Measurements from ENCODE around the gene TOPBP1. TPM values are rescaled to one million over a fixed set of nuclear protein-coding genes. Genes with fewer than 3 reads are reported as not detected.

The TOPBP1 gene
- total RNA-seq, 1 donor from 2014 or later, result 23.9 TPM

DNA sequence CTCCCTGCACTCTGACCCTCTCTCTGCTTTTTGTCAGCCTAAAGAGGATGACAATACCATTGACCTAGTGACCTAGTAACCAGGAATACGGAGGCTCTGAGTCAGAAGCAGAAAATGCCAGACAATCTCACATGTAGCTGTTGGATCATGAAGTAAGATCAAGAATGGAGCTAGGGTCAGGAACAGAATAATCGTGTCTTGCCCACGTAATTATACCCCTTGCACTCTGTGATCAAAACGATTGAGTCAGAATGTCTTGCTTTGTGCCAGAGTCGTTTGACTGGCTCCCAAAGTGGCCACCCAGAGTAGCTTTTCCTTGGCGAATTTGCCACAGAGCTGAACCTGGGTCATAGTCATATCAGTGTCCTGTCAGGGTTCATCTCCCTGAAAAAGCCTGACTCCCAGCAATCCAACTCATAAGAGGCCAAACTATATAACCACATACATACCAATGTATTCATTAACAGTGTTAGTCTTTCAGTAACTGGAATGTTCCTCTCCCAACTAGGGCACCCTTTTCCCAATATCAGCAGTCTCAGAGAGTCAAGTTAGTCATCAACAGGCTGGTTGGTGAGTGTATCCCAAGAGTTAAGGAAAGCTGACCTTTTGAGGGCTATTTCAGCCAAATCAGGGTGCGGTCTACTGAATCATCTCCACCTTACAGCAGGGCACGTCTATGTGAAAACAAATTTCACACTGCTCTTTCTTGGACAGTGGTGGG, 93.3 kb downstream of the TOPBP1 start:
- Mint-ChIP-seq H3K36me3 (ENCODE audit: low read depth, unreplicated experiment) (no peaks in the 10 kb centered on the region), H3K27ac (ENCODE audit: unreplicated experiment) (peak overlapping the region; percentile 92), H3K4me1 (ENCODE audit: low read depth, unreplicated experiment) (peaks cover 49% of the 10 kb centered on the region), H3K9me3 (ENCODE audit: unreplicated experiment) (no peaks in the 10 kb centered on the region), H3K27me3 (ENCODE audit: low read depth, unreplicated experiment) (no peaks in the 10 kb centered on the region), H3K4me3 (ENCODE audit: unreplicated experiment) (peak overlapping the region; percentile 50)
- peak overlapping the region; percentile 0 for H3K4me3 ChIP-seq (ENCODE audit: insufficient read depth, low read depth, low read length)
- peak overlapping the region; percentile 44 for H3K9ac ChIP-seq (ENCODE audit: low read length)
- peak overlapping the region; percentile 87 for H3K27ac ChIP-seq (ENCODE audit: low read depth, low read length)
- no peaks in the 10 kb centered on the region for H4K20me1 ChIP-seq (ENCODE audit: insufficient read depth, low read length)
- H3K79me2 ChIP-seq (ENCODE audit: insufficient read depth, low read length), result no peaks in the 10 kb centered on the region
- DNase-seq (ENCODE audit: low read depth), result peak; percentile 96
- H3K4me2 ChIP-seq (ENCODE audit: low read length), result peak overlapping the region; percentile 76
- peak; percentile 75 for FAIRE-seq
- no peaks in the 10 kb centered on the region for H3K9me3 ChIP-seq (ENCODE audit: insufficient read depth, low read depth, low read length)
- H2AFZ ChIP-seq (ENCODE audit: low read depth, low read length), result no peak overlapping the region
- TF ChIP-seq EZH2 (IDR thresholded peaks at IDR 0.05; ENCODE audit: insufficient read depth, low read length), result no peak
- peaks cover 48% of the 10 kb centered on the region for H3K4me1 ChIP-seq (ENCODE audit: insufficient read depth, low read length)
- no peaks in the 10 kb centered on the region for H3K36me3 ChIP-seq (ENCODE audit: insufficient read depth, low read length)
- no peaks in the 10 kb centered on the region for H3K27me3 ChIP-seq (ENCODE audit: insufficient read depth, low read length)

DNA sequence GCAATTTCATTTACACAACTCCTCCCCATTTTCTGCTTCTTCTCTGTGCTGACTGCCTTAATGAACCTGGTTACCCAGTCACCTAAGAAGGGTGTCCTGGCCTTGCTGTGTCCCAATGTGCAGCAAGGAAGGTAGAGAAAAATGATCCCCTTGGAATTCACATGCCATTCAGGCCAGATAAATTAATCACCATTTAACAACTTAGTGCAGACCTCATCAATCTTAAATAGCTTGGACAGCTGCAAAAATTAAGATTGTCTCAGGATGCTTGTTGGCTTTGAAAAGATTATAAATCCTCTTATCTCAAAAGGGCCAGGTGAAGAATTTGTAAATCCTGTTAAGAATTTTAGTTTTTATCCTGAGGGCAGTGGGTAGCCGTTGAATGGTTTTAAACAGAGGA, 97.9 kb downstream of the TOPBP1 start:
- Mint-ChIP-seq H3K9me3 (ENCODE audit: unreplicated experiment) (no peaks in the 10 kb centered on the region), H3K27ac (ENCODE audit: unreplicated experiment) (peak overlapping the region; percentile 10), H3K36me3 (ENCODE audit: low read depth, unreplicated experiment) (no peaks in the 10 kb centered on the region), H3K4me1 (ENCODE audit: low read depth, unreplicated experiment) (peaks cover 23% of the 10 kb centered on the region), H3K4me3 (ENCODE audit: unreplicated experiment) (no peak overlapping the region), H3K27me3 (ENCODE audit: low read depth, unreplicated experiment) (no peaks in the 10 kb centered on the region)
- Histone ChIP-seq H3K4me2 (ENCODE audit: low read length) (peak overlapping the region; percentile 1), H3K9me3 (ENCODE audit: insufficient read depth, low read depth, low read length) (no peaks in the 10 kb centered on the region), H3K27me3 (ENCODE audit: insufficient read depth, low read length) (no peaks in the 10 kb centered on the region), H3K4me3 (ENCODE audit: insufficient read depth, low read depth, low read length) (no peak overlapping the region), H3K79me2 (ENCODE audit: insufficient read depth, low read length) (no peaks in the 10 kb centered on the region), H3K9ac (ENCODE audit: low read length) (no peak overlapping the region), H3K36me3 (ENCODE audit: insufficient read depth, low read length) (no peaks in the 10 kb centered on the region), H3K4me1 (ENCODE audit: insufficient read depth, low read length) (peaks cover 14% of the 10 kb centered on the region), H4K20me1 (ENCODE audit: insufficient read depth, low read length) (no peaks in the 10 kb centered on the region), H2AFZ (ENCODE audit: low read depth, low read length) (no peak overlapping the region), H3K27ac (ENCODE audit: low read depth, low read length) (no peak overlapping the region)
- TF ChIP-seq, protein P1, sequence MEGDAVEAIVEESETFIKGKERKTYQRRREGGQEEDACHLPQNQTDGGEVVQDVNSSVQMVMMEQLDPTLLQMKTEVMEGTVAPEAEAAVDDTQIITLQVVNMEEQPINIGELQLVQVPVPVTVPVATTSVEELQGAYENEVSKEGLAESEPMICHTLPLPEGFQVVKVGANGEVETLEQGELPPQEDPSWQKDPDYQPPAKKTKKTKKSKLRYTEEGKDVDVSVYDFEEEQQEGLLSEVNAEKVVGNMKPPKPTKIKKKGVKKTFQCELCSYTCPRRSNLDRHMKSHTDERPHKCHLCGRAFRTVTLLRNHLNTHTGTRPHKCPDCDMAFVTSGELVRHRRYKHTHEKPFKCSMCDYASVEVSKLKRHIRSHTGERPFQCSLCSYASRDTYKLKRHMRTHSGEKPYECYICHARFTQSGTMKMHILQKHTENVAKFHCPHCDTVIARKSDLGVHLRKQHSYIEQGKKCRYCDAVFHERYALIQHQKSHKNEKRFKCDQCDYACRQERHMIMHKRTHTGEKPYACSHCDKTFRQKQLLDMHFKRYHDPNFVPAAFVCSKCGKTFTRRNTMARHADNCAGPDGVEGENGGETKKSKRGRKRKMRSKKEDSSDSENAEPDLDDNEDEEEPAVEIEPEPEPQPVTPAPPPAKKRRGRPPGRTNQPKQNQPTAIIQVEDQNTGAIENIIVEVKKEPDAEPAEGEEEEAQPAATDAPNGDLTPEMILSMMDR (IDR thresholded peaks at IDR 0.05; ENCODE audit: insufficient read depth, low read depth, low read length), result no peak
- TF ChIP-seq EZH2 (IDR thresholded peaks at IDR 0.05; ENCODE audit: insufficient read depth, low read length), result no peak
- DNase-seq (ENCODE audit: low read depth) (no peak), FAIRE-seq (no peak)

DNA sequence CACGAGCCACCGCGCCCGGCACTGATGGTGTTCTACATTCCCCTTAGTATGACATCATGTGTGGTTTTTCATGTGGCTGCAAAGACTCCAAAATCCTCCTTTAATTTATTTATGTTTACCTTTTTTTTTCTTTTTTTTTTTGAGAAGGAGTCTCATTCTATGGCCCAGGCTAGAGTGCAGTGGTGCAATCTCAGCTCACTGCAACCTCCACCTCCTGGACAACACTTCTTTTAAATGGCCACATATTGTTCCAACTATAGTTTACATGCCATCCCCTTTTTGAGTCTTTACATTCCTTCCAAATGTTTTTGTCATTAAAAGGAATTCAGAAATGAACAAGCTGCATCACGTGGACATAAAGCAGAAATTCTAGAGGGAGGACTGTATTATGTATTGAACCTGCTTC, 98.6 kb downstream of the TOPBP1 start:
- DNase-seq (ENCODE audit: low read depth) (peak; percentile 38), FAIRE-seq (no peak)
- no peaks in the 10 kb centered on the region for H3K27me3 Mint-ChIP-seq (ENCODE audit: low read depth, unreplicated experiment)
- no peak for TF ChIP-seq EZH2 (IDR thresholded peaks at IDR 0.05; ENCODE audit: insufficient read depth, low read length)
- TF ChIP-seq, protein P1 (IDR thresholded peaks at IDR 0.05; ENCODE audit: insufficient read depth, low read depth, low read length), result no peak
- Histone ChIP-seq H3K4me2 (ENCODE audit: low read length) (peak overlapping the region; percentile 1), H3K9ac (ENCODE audit: low read length) (no peak overlapping the region), H3K4me1 (ENCODE audit: insufficient read depth, low read length) (peaks cover 9% of the 10 kb centered on the region), H3K9me3 (ENCODE audit: insufficient read depth, low read depth, low read length) (no peaks in the 10 kb centered on the region), H3K79me2 (ENCODE audit: insufficient read depth, low read length) (no peaks in the 10 kb centered on the region), H3K36me3 (ENCODE audit: insufficient read depth, low read length) (no peaks in the 10 kb centered on the region), H4K20me1 (ENCODE audit: insufficient read depth, low read length) (no peaks in the 10 kb centered on the region), H3K27me3 (ENCODE audit: insufficient read depth, low read length) (no peaks in the 10 kb centered on the region), H2AFZ (ENCODE audit: low read depth, low read length) (no peak overlapping the region), H3K4me3 (ENCODE audit: insufficient read depth, low read depth, low read length) (no peak overlapping the region), H3K27ac (ENCODE audit: low read depth, low read length) (no peak overlapping the region)
- no peaks in the 10 kb centered on the region for H3K9me3 Mint-ChIP-seq (ENCODE audit: unreplicated experiment)
- H3K36me3 Mint-ChIP-seq (ENCODE audit: low read depth, unreplicated experiment), result no peaks in the 10 kb centered on the region
- H3K27ac Mint-ChIP-seq (ENCODE audit: unreplicated experiment), result peak overlapping the region; percentile 41
- H3K4me1 Mint-ChIP-seq (ENCODE audit: low read depth, unreplicated experiment), result peaks cover 17% of the 10 kb centered on the region
- no peak overlapping the region for H3K4me3 Mint-ChIP-seq (ENCODE audit: unreplicated experiment)
